ENCODE results near the gene BEND4.

GRCh38 chr4:42167709-42168108 is 15.3 kb upstream of the BEND4 start:
- TF ChIP-seq, protein P1, sequence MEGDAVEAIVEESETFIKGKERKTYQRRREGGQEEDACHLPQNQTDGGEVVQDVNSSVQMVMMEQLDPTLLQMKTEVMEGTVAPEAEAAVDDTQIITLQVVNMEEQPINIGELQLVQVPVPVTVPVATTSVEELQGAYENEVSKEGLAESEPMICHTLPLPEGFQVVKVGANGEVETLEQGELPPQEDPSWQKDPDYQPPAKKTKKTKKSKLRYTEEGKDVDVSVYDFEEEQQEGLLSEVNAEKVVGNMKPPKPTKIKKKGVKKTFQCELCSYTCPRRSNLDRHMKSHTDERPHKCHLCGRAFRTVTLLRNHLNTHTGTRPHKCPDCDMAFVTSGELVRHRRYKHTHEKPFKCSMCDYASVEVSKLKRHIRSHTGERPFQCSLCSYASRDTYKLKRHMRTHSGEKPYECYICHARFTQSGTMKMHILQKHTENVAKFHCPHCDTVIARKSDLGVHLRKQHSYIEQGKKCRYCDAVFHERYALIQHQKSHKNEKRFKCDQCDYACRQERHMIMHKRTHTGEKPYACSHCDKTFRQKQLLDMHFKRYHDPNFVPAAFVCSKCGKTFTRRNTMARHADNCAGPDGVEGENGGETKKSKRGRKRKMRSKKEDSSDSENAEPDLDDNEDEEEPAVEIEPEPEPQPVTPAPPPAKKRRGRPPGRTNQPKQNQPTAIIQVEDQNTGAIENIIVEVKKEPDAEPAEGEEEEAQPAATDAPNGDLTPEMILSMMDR (conservative IDR thresholded peaks at IDR 0.05) = no peak
- TF ChIP-seq EZH2 (IDR thresholded peaks at IDR 0.05; ENCODE audit: low read depth) = no peak
